OCI-M1 (cell line): ENCODE data around the gene SEMA3F.

Source experiments
- DNase-seq: peaks from one replicate; lab custom pipeline; 2025; lab: John Stamatoyannopoulos, UW

Gene SEMA3F

DNA sequence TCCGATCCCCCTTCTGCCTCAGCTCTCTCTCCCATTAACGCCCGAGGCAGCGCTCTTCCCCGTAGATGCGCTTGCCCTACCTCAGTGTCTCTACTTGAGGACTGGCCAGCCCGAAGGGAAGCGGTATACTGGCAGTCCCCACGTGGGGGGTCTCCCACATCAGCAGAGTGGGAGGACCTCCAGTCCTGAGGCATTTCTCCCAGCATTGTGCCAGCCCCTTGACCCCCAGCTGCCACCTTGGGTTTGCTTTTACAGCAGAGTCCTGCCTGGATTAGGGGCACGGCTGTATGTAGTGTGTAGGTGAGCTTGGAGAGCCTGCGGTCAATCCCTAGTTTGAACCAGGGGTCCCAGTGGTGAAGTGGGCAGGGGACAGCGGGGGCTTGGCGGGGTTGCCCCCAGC, 767 bp downstream of the SEMA3F start:
- no peak for DNase-seq

- no peak for DNase-seq
Observed at GRCh38 chr3:50156549-50157493, 1.7 kb downstream of the SEMA3F start.

GRCh38 chr3:50157827-50158529, 2.9 kb downstream of the SEMA3F start:
- no peak for DNase-seq

DNA sequence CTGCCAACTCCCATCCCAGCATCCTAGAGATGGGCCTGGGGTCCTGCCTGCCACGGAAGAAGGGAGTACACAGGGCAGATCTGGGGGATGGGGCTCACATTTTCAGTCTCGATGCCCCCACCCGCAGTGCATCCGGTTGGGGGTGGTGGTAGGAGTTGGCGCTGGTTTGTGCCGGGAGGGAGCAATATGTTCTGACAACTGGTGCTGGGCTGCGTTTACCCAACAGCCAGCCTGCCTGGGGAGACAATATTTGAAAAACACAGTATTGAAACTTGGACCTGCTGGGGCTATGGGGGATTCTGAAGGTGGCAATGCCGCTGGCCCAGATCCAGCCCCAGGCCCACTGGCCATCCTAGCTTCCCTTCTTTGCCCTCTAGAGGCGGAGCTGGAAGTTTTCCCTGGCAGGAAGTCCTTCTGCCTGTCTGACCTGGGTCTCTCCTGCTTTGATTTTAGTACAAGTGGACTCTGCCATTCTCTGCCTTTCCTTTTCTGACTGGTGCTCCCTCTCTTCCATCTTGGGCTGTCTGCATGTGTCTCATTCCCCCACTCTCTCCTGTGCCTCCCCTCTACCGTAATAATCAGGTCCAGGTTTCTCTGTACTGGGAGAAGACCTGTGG, 3.5 kb downstream of the SEMA3F start:
- DNase-seq: no peak

- no peak for DNase-seq
Observed at GRCh38 chr3:50160561-50160983, 5.4 kb downstream of the SEMA3F start.

- DNase-seq: no peak
Observed at GRCh38 chr3:50161320-50161719, 6.2 kb downstream of the SEMA3F start.

GRCh38 chr3:50162034-50162883, 7.1 kb downstream of the SEMA3F start:
- DNase-seq: no peak

- no peak for DNase-seq
Observed at GRCh38 chr3:50163572-50164455, 8.7 kb downstream of the SEMA3F start.

DNA sequence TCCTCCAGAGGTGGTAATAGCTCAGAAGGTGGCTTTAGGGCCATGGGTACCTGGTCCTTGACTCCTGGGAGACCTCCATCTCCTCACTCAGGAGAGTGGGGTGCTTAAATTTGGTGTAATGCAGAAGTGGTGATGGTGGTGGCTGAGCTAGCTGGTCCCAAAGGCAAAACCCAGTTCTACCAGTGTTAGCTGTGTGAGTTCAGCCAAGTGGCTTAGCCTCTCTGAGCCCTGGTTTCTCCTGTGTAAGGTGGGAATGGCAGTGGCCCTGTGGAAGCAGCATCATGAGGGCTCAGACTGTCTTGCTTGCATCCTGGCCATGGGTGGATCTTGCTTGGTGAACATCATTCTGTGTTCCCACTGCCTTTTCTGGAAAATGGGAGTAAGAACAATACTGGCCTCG, 9.4 kb downstream of the SEMA3F start:
- no peak for DNase-seq

DNA sequence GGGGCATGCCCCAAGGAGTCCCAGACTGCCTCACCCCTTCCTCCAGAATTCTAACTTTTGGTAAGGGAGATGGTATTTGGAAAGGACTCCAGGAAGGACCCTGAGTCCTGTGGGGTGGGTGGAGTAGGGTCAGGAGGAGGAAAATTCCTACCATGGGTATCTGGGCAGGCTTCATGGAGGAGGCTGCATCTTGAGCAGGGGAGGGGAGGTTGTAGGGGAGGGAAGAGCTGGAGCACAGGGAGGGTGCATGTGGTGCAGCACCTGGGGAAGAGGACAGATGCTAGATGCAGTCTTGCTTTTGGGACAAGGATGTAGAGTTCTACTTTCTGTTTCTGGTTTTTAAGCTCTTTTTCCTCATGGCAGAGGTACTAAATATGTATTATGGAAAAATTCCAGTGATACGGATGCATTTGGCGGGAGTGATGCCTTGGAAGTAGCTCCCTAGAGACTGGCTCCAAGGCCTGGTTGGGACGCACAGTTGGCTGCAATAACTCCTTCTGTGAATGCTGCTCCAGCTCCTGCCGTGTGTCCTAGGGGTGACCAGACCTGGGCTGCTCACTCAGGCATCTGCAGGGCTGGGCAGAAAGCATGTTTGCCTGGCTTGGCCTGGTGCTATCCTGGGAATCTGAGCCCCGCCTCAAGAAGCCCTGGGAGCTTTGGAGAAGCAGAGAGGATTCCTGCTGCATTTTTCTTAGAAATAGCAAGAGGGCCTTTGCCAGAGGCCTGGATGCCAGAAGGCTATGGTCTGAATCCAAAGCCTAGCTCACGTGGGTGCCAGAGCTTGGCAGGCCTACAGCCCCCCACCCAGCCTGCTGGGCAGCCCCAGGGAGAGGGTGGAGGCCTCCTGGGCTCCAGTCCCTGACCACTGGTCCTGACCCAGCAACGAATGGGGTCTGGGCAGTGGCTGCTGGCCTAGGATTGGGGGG, 10.1 kb downstream of the SEMA3F start:
- no peak for DNase-seq

DNA sequence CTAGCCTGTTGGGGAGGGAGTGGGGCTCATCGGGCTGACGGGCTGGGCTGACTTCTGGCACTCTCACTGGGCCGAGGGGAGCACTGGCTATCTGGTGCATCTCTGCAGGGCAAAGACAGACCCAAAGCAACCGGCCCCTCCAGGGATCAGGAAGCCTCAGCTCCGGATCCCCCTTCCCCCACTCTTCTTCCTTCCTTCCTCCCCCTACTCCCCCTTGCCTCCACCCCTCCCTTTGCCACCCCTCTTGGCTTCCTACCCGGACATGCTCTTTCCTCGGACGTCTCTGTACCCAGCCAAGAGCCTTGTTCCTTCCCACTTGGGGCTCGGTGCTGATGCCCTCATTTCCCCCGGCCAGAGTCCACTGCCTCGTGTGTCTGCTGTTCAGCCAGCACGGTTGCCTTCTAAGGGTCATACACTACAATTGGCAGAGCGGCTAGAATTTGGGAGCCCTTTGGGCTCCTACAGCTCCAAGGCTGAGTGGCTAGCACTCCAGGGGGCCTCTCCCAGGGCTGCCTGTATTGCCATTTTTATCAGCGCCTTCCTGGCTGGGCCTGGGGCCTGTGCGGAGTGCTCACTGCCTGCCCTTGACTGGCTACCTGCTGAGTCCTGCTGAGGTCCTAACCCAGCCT, 10.9 kb downstream of the SEMA3F start:
- DNase-seq: no peak

DNA sequence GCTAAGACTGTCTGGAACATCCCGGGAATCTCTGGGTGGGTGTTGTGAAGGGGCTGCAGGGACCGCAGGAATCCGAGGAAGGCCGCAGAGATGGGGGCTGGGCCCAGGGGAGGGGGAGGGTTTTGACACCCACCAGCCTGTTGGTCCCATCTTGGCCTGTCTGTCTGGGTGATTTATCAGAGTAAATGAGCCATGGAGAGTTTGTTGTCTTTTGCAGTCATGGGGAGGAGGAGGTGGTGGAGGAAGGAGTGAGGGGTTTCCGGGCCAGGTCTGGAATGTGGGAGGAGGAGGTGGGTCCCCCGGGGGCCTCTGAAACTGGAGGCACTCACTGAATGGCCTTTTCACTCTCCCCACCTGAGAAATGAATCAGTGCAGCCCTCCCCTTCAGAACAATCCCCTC, 11.5 kb downstream of the SEMA3F start:
- no peak for DNase-seq

DNA sequence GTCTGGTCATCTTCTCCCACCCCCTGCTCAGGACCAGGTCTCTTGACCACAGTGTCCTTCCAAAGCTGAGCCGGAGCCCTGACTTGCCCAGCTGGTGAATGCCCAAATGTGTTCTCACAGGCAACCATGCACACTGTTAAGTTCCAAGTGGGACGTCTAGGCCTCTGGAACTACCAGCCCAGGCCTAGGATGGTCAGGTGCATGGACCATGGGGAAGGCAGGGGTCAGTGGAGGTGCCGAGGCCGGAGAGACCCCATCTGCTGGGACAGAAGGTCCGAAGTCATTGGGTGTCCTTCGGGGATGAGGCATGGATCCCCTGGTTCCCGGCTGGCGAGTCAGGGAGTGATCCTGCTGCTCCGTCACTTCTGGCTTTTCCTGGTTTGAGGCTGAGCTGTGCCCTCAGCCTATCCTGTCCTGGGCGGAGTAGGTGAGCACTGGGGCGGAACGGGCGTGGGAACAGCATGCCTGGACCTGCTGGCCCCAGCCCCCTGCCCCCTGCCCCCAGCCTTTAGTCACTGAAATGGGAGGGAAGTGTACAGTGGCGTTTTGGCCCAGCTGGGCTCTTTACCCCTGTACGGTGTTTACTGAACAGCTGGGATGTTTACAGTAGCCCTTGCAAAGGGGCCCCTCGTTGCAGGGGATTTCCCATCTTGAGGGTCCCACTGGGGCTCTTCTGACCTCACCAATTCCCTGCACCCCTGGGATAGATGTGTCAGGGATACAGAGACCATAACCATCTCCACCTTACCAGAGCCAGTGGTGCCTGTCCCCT, 12.1 kb downstream of the SEMA3F start:
- DNase-seq: no peak

- DNase-seq: no peak
Observed at GRCh38 chr3:50167841-50168209, 12.7 kb downstream of the SEMA3F start.

DNA sequence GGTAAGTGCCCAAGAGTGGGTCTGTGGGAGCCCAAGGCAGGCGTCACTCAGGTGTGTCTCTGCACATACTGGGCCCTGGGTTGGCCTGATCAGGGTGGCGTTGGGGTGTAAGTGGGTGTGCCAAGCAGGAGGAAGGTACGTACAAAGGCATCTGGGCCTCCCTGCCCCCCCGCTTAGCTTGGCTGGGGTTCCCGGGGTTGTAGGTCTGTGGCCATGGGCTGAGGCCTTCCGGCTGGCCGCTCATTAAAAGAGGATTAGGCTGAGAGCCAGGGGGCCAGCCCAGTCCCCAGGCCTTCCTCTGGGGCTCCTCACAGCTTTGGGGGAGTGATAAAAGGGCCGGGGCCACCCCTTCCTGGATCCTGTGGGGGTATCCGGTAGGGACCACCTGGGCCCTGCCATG, 13.3 kb downstream of the SEMA3F start:
- no peak for DNase-seq

DNA sequence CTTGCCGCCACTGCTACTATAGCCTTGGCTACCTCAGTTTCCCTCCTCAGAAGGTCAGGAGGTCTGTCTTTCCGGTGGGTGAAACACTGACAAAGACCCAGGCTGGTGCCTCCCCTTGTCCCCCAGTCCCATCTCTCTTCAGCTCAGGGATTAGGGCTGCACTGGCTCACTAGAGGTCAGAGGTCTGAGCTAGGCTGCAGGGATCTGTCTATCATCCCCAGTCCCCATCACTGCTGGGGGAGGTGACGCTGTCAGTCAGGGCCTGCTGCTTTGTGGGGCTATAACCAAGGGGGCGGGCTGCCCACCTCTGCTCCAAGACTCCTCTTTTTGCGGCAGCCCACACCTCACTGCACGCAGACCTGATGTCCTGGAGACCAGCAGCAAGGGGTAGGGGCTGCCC, 13.7 kb downstream of the SEMA3F start:
- no peak for DNase-seq

GRCh38 chr3:50169232-50169832, 14.2 kb downstream of the SEMA3F start:
- no peak for DNase-seq

DNA sequence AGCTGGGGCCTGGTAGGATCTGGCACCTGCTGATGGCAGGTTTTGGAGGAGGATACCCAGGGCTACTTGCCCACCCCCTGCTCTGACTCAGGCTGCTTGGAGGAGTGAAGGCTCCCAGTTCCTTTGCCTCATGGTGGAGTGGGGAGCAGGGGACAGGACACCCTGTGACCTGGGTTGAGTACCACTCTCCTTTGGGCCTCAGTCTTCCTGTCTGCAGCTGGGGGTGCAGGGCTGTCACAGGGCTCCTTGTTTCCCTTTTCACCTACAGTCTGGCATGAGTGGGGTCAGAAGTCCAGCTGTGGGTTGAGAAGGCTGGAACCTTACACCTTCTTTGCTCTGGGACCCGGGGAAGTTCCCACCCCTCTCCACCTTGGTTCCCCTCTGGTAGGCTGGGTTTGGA, 14.7 kb downstream of the SEMA3F start:
- DNase-seq: no peak
